Measurements from ENCODE around the gene PIP4K2B. TPM values are rescaled to one million over a fixed set of nuclear protein-coding genes. Genes with fewer than 3 reads are reported as not detected.

The PIP4K2B gene
- total RNA-seq, 2 experiments from 2014 or later = 33.0 to 38.6 TPM

DNA sequence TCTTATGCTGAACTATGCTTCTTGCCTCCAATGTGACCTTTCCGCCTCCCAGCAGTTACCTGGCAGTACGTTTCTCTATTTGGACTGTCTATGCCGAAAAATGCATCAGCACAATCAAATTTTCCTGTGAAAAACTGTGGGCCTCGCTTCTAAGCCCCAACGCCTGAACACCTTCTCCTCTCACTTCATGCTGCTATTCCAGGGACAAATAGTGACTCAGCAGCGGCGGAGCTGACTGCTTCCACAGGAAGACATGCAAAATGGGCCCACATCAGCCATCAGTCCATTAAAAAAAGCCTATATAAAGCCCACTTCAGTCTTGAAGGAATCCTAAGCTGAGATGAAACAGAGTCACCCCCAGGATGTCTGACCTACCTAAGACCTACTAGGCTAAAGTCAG lies 10.5 kb upstream of the PIP4K2B start:
- Histone ChIP-seq H3K9me3 (ENCODE audit: low read length) (no peaks in the 10 kb centered on the region), H3K4me2 (ENCODE audit: low read length) (no peak overlapping the region), H3K9me2 (ENCODE audit: insufficient read depth, low read length) (no peaks in the 10 kb centered on the region), H3K36me3 (ENCODE audit: insufficient read depth, low read length) (peaks cover 91% of the 10 kb centered on the region), H4K20me1 (ENCODE audit: insufficient read depth, low read length) (no peaks in the 10 kb centered on the region), H3K4me1 (ENCODE audit: insufficient read depth, low read length, poor library complexity, severe bottlenecking) (peaks cover 13% of the 10 kb centered on the region), H3K79me2 (ENCODE audit: insufficient read depth, low read depth, low read length) (no peaks in the 10 kb centered on the region), H2AFZ (ENCODE audit: low read length) (no peak overlapping the region), H3K4me3 (ENCODE audit: low read depth, low read length, poor library complexity, severe bottlenecking) (no peak overlapping the region), H3K27ac (ENCODE audit: low read depth, low read length, poor library complexity, severe bottlenecking) (no peak overlapping the region)
- no peak for TF ChIP-seq EZH2phosphoT487 (IDR thresholded peaks at IDR 0.05; ENCODE audit: borderline replicate concordance, low read depth, low read length)
- intact Hi-C loops (cut with micrococcal nuclease; ENCODE audit: unreplicated experiment) = no loop called here
- no peak for DNase-seq (ENCODE audit: low spot score)
- BruUV-seq (replicated peaks) = no TSS peak
- POLR2A ChIA-PET = no interaction called here
- CTCF ChIA-PET (ENCODE audit: unreplicated experiment) = no interaction called here

DNA sequence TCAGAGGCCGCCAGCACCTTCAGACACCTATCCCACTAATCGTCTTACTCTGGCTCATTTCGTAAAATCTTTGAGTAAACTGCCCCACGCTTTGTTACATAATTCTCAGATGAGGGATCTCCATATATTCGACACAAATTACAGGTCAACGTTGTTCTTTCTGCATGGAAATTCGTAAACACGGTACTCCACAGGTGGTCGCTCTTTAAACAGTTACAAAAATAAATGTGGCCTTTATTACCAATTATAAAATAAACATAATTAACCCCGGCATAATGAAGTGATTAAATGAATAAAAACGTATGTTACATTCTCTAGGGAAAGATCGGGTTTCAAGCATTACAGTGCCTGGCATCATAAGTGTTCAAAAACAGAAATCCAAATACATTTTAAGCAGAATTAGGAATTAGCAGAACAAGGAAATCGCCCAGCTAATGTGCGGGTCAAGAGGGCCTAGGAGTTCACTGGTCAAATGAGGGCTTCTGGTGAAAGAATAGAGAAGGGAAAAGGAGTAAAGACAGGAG lies 943 bp upstream of the PIP4K2B start:
- Histone ChIP-seq H3K9me3 (ENCODE audit: low read length) (no peaks in the 10 kb centered on the region), H3K36me3 (ENCODE audit: insufficient read depth, low read length) (peaks cover 53% of the 10 kb centered on the region), H3K9me2 (ENCODE audit: insufficient read depth, low read length) (no peaks in the 10 kb centered on the region), H3K4me3 (ENCODE audit: low read depth, low read length, poor library complexity, severe bottlenecking) (peak overlapping the region; percentile 97), H3K27ac (ENCODE audit: low read depth, low read length, poor library complexity, severe bottlenecking) (peak overlapping the region; percentile 80), H3K4me1 (ENCODE audit: insufficient read depth, low read length, poor library complexity, severe bottlenecking) (peaks cover 24% of the 10 kb centered on the region), H2AFZ (ENCODE audit: low read length) (peak overlapping the region; percentile 56; the same call in 1 of the 2 replicates), H3K4me2 (ENCODE audit: low read length) (peak overlapping the region; percentile 86), H3K79me2 (ENCODE audit: insufficient read depth, low read depth, low read length) (peaks cover 31% of the 10 kb centered on the region), H4K20me1 (ENCODE audit: insufficient read depth, low read length) (no peaks in the 10 kb centered on the region)
- intact Hi-C loops (cut with micrococcal nuclease; ENCODE audit: unreplicated experiment) = loop anchor here (1.0 kb wide), 1 partner anchor 69 kb away; no protein-coding TSS in a partner anchor
- DNase-seq (ENCODE audit: low spot score) = no peak
- BruUV-seq (replicated peaks) = no TSS peak
- POLR2A ChIA-PET = interaction anchor here (0.8 kb wide), 1 partner anchor 8 kb away, joined by 3 read pairs; no protein-coding TSS in a partner anchor
- CTCF ChIA-PET (ENCODE audit: unreplicated experiment) = no interaction called here
- no peak for TF ChIP-seq EZH2phosphoT487 (IDR thresholded peaks at IDR 0.05; ENCODE audit: borderline replicate concordance, low read depth, low read length)
- TF ChIP-seq, protein P1, sequence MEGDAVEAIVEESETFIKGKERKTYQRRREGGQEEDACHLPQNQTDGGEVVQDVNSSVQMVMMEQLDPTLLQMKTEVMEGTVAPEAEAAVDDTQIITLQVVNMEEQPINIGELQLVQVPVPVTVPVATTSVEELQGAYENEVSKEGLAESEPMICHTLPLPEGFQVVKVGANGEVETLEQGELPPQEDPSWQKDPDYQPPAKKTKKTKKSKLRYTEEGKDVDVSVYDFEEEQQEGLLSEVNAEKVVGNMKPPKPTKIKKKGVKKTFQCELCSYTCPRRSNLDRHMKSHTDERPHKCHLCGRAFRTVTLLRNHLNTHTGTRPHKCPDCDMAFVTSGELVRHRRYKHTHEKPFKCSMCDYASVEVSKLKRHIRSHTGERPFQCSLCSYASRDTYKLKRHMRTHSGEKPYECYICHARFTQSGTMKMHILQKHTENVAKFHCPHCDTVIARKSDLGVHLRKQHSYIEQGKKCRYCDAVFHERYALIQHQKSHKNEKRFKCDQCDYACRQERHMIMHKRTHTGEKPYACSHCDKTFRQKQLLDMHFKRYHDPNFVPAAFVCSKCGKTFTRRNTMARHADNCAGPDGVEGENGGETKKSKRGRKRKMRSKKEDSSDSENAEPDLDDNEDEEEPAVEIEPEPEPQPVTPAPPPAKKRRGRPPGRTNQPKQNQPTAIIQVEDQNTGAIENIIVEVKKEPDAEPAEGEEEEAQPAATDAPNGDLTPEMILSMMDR (conservative IDR thresholded peaks at IDR 0.05; ENCODE audit: low read length) = no peak

DNA sequence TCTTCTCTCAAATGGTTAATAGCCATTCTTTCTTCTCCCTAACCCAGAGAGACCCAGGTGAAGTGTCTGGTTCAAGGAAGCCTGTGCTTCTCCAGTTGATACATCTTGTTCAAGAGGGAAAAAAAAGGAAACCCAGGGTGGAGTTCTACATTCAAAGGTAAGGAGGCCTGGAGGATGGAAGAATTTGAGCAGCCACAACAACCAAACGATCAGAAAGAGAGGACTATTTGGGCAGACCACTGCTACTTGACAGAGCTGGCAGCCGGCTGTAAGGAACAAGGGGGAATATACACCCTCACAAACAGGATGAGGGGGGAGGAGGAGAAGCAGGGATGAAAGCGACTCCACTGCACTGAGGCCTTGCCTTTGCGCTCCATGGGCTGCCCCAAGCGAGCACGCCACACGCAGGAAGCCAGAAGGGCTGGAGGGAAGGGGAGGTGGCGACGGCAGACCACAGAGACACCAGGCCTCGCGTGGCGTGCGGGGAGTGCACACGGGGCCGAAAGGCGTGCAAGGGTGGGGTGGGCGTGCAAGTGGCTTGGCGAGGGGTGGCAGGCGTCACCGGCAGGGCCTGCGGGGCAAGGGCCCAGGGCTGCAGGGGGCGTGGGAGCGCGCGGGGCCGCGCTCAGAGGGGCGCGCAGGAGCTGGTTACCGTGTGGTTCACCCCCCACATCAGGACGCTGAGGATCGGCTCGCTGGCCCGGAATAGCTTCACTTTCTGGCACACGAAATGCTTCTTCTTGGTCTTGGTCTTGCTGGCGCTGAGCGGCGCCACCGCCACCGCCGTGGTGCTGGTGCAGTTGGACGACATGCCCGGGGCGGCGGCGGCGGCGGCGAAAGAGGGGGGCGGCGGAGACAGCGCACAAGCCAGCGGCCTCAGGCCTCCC lies 499 bp downstream of the PIP4K2B start:
- ChIA-PET CTCF (ENCODE audit: unreplicated experiment) (interaction anchor here (0.6 to 0.7 kb wide), 2 partner anchors 107 to 370 kb away, joined by 3 to 5 read pairs; no protein-coding TSS in a partner anchor), POLR2A (interaction anchor here (0.6 to 1.3 kb wide), 4 partner anchors 20 to 71 kb away, joined by 3 to 5 read pairs (median 4); partner anchors contain the start of gene LASP1)
- TF ChIP-seq, protein P1 (conservative IDR thresholded peaks at IDR 0.05; ENCODE audit: low read length) = peak; percentile 38; the same call in 1 of the 2 replicates
- TF ChIP-seq EZH2phosphoT487 (IDR thresholded peaks at IDR 0.05; ENCODE audit: borderline replicate concordance, low read depth, low read length) = no peak
- peak overlapping the region; percentile 56 for H2AFZ ChIP-seq (ENCODE audit: low read length)
- BruUV-seq (replicated peaks) = no TSS peak
- peak overlapping the region; percentile 98 for H3K4me2 ChIP-seq (ENCODE audit: low read length)
- no peaks in the 10 kb centered on the region for H3K9me2 ChIP-seq (ENCODE audit: insufficient read depth, low read length)
- H3K79me2 ChIP-seq (ENCODE audit: insufficient read depth, low read depth, low read length) = peaks cover 39% of the 10 kb centered on the region
- peaks cover 45% of the 10 kb centered on the region for H3K36me3 ChIP-seq (ENCODE audit: insufficient read depth, low read length)
- intact Hi-C loops (cut with micrococcal nuclease; ENCODE audit: unreplicated experiment) = no loop called here
- peak overlapping the region; percentile 66 for H3K27ac ChIP-seq (ENCODE audit: low read depth, low read length, poor library complexity, severe bottlenecking)
- peak overlapping the region; percentile 97 for H3K4me3 ChIP-seq (ENCODE audit: low read depth, low read length, poor library complexity, severe bottlenecking)
- peaks cover 21% of the 10 kb centered on the region for H3K4me1 ChIP-seq (ENCODE audit: insufficient read depth, low read length, poor library complexity, severe bottlenecking)
- DNase-seq (ENCODE audit: low spot score) = no peak
- H3K9me3 ChIP-seq (ENCODE audit: low read length) = no peaks in the 10 kb centered on the region
- H4K20me1 ChIP-seq (ENCODE audit: insufficient read depth, low read length) = no peaks in the 10 kb centered on the region

All from OCI-LY7 (cell line).